HG02852 (cell line): Measurements from ENCODE around the gene RPL29.

Experiments used
- ATAC-seq: cut with Tn5 transposase; IDR thresholded peaks from one replicate; pipeline ENCODE4 v1.9.1; 2021; ENCODE audit warnings: mild to moderate bottlenecking, moderate library complexity; ENCODE audit not compliant: unreplicated experiment

The RPL29 gene

GRCh38 chr3:51948016-51948580 lies 47.6 kb downstream of the RPL29 start:
- no peak for ATAC-seq

GRCh38 chr3:51947215-51947900 lies 48.3 kb downstream of the RPL29 start:
- no peak for ATAC-seq

DNA sequence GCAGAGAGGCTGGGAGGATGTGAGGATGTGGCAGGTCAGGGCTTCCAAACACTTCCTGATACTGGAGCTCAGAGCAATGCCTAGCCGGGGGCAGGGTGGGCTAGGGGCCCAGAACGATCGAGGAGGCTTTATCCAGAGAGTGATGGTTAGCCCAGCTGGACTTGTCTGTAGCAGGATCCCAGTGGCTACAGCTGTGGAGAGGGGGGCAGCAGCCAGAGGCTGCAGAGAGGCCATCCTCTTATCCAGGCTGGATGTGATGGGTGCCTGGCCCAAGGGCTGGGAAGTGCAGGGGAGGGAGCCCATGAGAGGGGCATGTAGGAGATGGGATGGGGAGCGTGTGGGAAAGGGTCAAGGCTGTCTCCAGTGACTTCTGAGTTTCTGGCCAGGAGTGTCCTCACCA lies 48.9 kb downstream of the RPL29 start:
- ATAC-seq = no peak

- ATAC-seq = no peak
Observed at GRCh38 chr3:51945926-51946705, 49.6 kb downstream of the RPL29 start.

- no peak for ATAC-seq
Observed at GRCh38 chr3:51945031-51945840, 50.5 kb downstream of the RPL29 start.

DNA sequence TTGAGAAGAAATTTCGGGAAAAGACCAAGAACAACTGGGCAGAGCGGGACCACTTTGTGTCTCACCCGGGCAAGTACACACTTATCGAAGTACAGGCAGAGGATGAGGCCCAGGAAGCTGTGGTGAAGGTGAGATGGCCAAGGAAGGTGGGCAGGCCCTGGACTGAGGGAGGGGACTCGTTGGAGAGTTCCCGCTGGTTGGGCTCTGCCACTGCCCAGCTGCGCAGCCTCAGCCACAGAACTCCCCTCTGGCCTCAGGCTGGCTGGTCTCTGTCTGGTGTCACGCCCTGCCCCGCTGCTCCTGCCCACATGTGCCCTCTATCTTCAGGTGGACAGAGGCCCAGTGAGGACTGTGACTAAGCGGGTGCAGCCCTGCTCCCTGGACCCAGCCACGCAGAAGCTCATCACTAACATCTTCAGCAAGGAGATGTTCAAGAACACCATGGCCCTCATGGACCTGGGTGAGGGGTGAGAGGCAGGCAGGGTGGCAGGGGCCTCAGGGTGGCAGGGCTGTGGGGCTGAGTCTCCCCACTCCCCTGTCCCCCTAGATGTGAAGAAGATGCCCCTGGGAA lies 51.2 kb downstream of the RPL29 start:
- ATAC-seq = no peak
